Left ventricle myocardium inferior (tissue), 1 donor: ENCODE data around the gene ADCY10. TPM values are rescaled to one million over a fixed set of nuclear protein-coding genes. Genes with fewer than 3 reads are reported as not detected.

Experiments used
- DNase-seq: peaks from one replicate; pipeline ENCODE4 v3.0.0-alpha.2; 2020
- H3K27ac ChIP-seq: fragments of 200-600 bp; replicated peaks from 2 replicates; pipeline ENCODE4 v1.8.0; 2021
- H3K27me3 ChIP-seq: fragments of 200-600 bp; 2 replicates; pipeline ENCODE4 v1.8.0; 2021; ENCODE audit warnings: low read depth
- H3K36me3 ChIP-seq: fragments of 200-600 bp; 2 replicates; pipeline ENCODE4 v1.8.0; 2021
- H3K4me1 ChIP-seq: fragments of 200-600 bp; 2 replicates; pipeline ENCODE4 v1.8.0; 2021
- H3K4me3 ChIP-seq: fragments of 200-600 bp; 2 replicates; pipeline ENCODE4 v1.8.0; 2021; ENCODE audit warnings: mild to moderate bottlenecking, moderate library complexity
- H3K9me3 ChIP-seq: fragments of 200-600 bp; replicated peaks from 2 replicates; pipeline ENCODE4 v1.8.0; 2021
- CTCF ChIP-seq: fragments of 200-600 bp; IDR thresholded peaks from 2 replicates; pipeline ENCODE4 v1.8.0; 2021; ENCODE audit warnings: antibody characterized with exemption, mild to moderate bottlenecking, borderline replicate concordance
- intact Hi-C: fragments of 100-400 bp; cut with micrococcal nuclease; formaldehyde crosslinking; loops from one replicate; pipeline ENCODE4 v1.11.0; 2022
- total RNA-seq: library from RNA; stranded (reverse); fragmentation: NEBNext Ultra II Directional; extraction: Animal tissue kit (Norgen Biotek cat#: 25700); gene quantifications from one replicate; pipeline ENCODE4 v1.2.1, GENCODE V29; 2021
- donor health status: DM: no; HTN: yes; CAD: no; lungs with severe emphysema.

Gene ADCY10
- total RNA-seq, 1 donor from 2014 or later, result 0.22 TPM

DNA sequence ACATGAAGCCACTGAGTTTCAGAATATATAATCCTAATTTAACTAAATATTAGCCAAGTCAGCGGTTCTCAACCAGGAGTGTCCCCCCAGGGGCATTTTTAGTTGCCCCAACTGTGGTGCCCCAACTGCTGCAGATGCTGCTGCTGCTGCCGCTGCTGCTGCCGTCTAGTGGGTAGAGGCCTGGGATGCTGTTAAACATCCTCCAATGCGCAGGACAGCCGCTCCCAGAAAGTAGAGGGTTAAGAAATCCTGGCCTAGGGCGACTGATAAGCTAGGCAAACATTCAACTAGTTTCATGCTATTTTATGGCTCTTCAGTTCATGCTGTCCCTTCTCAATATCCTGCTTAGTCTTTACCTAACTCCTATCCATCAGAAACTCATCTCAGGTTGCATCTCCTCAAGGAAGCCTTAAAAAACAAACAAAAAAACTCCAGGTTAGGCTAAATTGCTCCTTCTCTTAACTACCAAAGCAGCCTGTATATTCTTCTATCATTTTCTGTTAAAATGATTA lies 12.6 kb upstream of the ADCY10 start:
- H3K4me1 ChIP-seq, result peaks cover 85% of the 10 kb centered on the region
- H3K4me3 ChIP-seq, result no peak overlapping the region
- H3K9me3 ChIP-seq, result no peaks in the 10 kb centered on the region
- H3K27ac ChIP-seq, result no peak overlapping the region
- intact Hi-C loops, result no loop called here
- DNase-seq, result no peak
- TF ChIP-seq CTCF, result no peak
- H3K27me3 ChIP-seq, result no peaks in the 10 kb centered on the region
- H3K36me3 ChIP-seq, result no peaks in the 10 kb centered on the region

GRCh38 chr1:167924543-167925231 lies 10.8 kb upstream of the ADCY10 start:
- no peak overlapping the region for H3K4me3 ChIP-seq
- H3K4me1 ChIP-seq, result peaks cover 70% of the 10 kb centered on the region
- TF ChIP-seq CTCF, result no peak
- no peaks in the 10 kb centered on the region for H3K9me3 ChIP-seq
- DNase-seq, result no peak
- no peak overlapping the region for H3K27ac ChIP-seq
- no peaks in the 10 kb centered on the region for H3K27me3 ChIP-seq
- H3K36me3 ChIP-seq, result no peaks in the 10 kb centered on the region
- intact Hi-C loops, result no loop called here

DNA sequence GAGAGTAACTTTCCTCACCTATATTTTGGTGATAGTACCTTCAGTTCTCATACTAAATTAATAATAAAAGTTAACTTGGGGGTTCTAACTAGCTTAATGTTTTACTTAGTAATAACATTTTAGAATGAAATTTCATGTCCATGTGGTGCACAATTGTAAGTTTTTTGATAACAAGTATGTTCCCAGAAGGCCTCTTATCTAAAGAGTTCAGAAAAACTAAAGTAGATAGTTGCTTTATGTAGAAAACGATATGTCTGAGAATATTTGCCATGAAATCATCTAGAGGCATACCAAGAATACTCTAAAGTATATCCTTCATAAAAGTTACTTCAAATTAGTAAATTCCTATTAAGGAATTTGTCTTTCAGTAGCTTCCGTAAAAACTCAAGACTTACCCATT lies 10.2 kb upstream of the ADCY10 start:
- no peak for TF ChIP-seq CTCF
- Histone ChIP-seq H3K27ac (no peak overlapping the region), H3K27me3 (no peaks in the 10 kb centered on the region), H3K4me1 (peaks cover 64% of the 10 kb centered on the region), H3K4me3 (no peak overlapping the region), H3K36me3 (no peaks in the 10 kb centered on the region), H3K9me3 (no peaks in the 10 kb centered on the region)
- intact Hi-C loops, result no loop called here
- no peak for DNase-seq

DNA sequence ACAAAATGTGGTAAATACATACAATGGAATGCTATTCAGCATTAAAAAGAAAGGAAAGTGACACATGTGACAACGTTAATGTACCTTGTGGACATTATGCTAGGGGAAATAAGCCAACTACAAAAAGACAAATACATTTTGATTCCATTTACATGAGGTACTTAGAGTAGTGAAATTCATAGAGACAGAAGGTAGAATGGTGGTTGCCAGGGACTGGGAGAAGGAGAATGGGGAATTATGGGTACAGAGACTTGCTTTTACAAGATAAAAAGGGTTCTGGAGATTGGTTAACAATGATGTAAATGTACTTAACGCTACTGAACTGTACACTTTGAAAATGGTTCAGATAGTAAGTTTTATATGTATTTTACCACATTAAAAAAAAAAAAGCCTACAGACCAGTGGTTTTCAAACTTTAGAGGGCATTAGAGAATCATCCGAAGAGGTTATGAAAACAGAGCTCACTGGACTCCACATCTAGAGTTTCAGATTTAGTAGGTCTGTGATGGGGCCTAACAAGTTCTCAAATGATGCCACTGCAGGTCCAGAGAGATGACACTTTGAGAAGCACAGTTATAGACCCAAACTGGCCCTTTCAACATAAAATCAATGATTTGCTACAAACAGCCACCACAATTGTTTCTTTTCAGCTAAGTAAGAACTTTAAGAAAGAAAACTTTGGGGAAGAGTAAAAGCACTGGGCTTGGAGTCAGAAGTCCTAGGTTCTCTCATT lies 9.6 kb upstream of the ADCY10 start:
- Histone ChIP-seq H3K9me3 (no peaks in the 10 kb centered on the region), H3K27me3 (no peaks in the 10 kb centered on the region), H3K27ac (no peak overlapping the region), H3K4me1 (peaks cover 64% of the 10 kb centered on the region), H3K36me3 (peaks cover 3% of the 10 kb centered on the region), H3K4me3 (no peak overlapping the region)
- no peak for DNase-seq
- TF ChIP-seq CTCF, result no peak
- intact Hi-C loops, result no loop called here

GRCh38 chr1:167922611-167923074 lies 8.7 kb upstream of the ADCY10 start:
- Histone ChIP-seq H3K4me1 (peaks cover 58% of the 10 kb centered on the region), H3K27ac (peak overlapping the region; percentile 37), H3K36me3 (peaks cover 11% of the 10 kb centered on the region), H3K4me3 (peak overlapping the region; percentile 23), H3K27me3 (no peaks in the 10 kb centered on the region), H3K9me3 (no peaks in the 10 kb centered on the region)
- no peak for DNase-seq
- no peak for TF ChIP-seq CTCF
- intact Hi-C loops, result no loop called here
